GM19372 (cell line): Measurements from ENCODE around the gene DNAH5.

Experiments used
- ATAC-seq: cut with Tn5 transposase; IDR thresholded peaks from one replicate; pipeline ENCODE4 v1.9.1; 2021; ENCODE audit warnings: mild to moderate bottlenecking, low read depth, moderate library complexity; ENCODE audit not compliant: unreplicated experiment

Gene DNAH5

DNA sequence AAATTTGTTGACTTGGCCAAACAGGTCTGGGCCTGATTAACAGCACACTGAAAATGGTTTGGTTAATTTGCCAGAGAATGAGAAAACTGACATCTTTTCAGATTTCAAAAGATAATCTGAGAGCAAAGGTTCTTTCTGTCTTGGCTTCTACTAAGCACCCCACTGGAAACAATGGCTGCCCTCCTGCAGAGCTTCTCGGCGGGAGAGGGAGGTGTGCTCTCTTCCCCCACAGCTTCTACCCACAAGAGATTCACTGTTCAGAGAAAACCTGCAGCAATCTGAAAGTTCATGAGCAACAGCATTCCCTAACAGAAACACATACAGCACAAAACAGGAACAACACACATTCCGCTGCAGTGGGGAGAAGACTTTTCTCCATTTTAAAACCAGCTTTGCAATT lies 3.0 kb downstream of the DNAH5 start:
- ATAC-seq: no peak

DNA sequence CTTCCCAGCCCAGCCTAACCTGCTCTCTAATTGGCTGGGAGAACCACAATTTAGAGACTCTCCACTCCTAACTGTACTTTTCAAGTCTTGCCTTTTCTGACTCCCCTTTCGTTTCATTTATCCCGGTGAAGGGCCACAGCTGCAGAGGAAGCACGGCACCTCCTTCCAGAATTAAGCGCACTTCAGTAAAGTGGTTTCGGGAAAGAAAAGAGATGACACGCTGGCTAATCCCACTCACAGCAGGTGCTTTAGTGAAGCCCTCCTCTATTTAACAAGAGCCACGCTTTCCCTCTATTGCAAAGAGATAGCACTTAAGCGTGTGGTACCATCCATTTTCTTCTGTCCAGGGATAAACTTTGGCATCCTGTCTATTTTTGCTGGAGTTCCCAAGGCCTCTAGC lies 4.8 kb downstream of the DNAH5 start:
- ATAC-seq: no peak

DNA sequence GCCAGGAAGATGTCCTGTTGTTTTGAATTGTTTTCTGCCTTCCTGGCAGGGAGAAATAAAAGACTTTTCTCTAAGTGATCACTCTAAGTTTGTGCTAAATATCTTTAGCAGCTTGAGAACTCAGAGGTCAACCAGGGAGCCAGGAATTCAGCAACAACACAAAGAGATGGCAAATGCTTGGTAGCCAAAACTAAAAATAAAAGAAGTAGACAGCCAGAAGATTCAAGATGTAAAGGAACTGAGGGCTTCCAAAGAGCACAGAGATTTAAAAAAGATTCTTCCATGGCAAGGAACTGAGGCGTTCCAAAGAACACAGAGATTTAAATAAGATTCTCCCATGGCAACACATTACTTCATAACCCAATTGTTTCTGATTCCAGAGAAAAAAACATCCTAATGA lies 9.6 kb downstream of the DNAH5 start:
- no peak for ATAC-seq

DNA sequence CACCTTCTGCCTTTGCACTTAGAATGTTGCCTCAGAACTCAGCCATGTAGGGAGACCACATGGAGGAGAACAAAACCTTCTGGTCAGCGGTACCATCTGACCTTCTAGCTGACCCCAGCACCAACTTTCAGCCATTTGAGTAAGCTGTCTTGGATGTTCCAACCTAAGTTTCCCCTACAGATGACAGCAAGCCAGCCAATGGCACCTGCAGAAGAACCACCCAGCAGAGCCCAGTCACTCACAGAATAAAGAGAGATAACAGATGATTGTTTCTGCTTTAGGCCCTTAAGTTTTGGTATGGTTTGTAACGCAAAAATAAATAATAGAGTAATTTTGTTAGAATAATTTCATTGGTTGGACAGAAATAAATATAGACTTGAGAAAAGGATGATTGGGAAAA lies 10.4 kb downstream of the DNAH5 start:
- ATAC-seq: no peak

GRCh38 chr5:13932561-13932960 lies 11.9 kb downstream of the DNAH5 start:
- no peak for ATAC-seq

- ATAC-seq: no peak
These were observed 12.5 kb downstream of the DNAH5 start for GRCh38 chr5:13932011-13932410.

- ATAC-seq: no peak
These were observed 13.8 kb downstream of the DNAH5 start for GRCh38 chr5:13930541-13931171.

DNA sequence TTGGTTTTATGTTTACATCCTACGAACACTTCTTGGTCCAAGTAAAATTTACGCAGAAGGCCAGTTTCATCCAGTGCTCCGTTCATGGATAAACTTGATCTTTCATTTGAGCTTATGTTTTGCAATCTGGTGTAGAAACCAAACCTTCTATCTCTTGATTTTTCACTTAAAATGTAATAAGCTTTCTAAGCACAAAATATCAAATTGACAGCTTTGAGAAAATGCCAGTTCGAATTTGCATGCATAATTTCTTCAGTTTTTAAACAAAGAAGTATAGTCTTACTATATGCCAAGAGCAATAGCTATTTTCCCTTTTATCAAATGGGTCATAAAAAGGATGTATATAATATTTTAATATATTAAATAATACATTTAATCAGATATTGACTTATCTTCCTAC lies 17.8 kb downstream of the DNAH5 start:
- no peak for ATAC-seq

GRCh38 chr5:13921578-13921977 lies 22.9 kb downstream of the DNAH5 start:
- no peak for ATAC-seq

DNA sequence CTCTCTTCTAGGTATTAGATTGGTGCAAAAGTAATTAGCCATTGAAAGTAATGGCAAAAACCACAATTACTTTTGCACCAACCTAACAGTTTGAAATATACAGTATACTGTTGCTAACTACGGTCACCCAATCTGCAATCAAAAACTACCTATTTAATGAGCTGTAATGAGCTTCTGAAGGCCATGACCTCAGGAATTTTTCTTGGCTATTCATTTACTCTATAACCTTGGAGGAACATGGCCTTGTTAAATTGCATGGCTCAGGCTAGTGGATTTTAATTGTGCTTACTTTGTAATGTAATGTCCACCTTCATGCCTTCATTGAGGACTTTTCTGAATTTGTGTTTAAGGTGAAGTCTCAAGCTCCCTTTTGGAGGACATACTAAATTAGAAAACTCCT lies 24.7 kb downstream of the DNAH5 start:
- ATAC-seq: no peak

GRCh38 chr5:13919087-13919486 lies 25.4 kb downstream of the DNAH5 start:
- no peak for ATAC-seq

- no peak for ATAC-seq
These were observed 27.4 kb downstream of the DNAH5 start for GRCh38 chr5:13917061-13917460.

DNA sequence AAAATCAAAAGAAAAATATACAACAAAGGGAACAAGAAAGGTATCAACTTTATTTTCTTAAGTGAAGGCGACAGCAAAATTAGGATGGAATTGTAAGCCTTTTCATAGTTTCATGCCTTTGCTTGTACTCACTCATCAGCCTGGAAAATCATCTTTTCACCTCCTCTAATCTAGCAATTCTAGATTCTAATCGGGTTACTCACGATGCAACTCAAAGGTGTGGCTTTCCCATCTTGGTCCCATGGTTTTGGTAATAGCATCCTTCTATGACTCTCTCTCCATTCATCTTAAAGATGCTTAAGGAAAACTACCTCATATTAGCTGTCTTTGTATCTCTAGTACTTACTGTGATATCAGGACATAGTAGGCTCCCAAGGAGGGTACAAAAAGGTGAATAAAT lies 30.5 kb downstream of the DNAH5 start:
- no peak for ATAC-seq

- ATAC-seq: no peak
These were observed 33.7 kb downstream of the DNAH5 start for GRCh38 chr5:13910637-13911288.

GRCh38 chr5:13910201-13910600 lies 34.3 kb downstream of the DNAH5 start:
- ATAC-seq: no peak

- no peak for ATAC-seq
These were observed 35.2 kb downstream of the DNAH5 start for GRCh38 chr5:13909271-13909670.

- no peak for ATAC-seq
These were observed 45.9 kb downstream of the DNAH5 start for GRCh38 chr5:13898569-13898968.

DNA sequence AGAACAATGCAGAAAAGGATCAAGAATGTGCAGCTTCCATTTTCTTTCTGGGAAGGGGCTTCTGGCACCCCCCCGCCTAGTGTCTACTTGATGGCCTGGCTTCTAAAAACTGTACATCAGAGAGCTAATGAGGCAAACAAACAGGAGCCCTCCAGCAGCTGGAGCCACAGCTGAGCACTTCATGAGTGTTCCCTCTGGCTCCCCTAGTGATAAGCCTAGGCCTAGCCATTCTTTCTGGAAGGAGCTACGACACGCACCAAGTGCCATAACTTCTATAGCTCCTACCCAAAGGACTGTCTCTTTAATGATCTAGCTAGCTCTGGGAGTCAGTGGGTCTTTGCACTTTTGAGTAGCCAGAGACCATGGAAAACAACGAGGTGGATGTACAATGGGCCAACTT lies 66.1 kb downstream of the DNAH5 start:
- ATAC-seq: no peak

- no peak for ATAC-seq
These were observed 77.7 kb downstream of the DNAH5 start for GRCh38 chr5:13866792-13867191.

- no peak for ATAC-seq
These were observed 79.2 kb downstream of the DNAH5 start for GRCh38 chr5:13865312-13865711.

DNA sequence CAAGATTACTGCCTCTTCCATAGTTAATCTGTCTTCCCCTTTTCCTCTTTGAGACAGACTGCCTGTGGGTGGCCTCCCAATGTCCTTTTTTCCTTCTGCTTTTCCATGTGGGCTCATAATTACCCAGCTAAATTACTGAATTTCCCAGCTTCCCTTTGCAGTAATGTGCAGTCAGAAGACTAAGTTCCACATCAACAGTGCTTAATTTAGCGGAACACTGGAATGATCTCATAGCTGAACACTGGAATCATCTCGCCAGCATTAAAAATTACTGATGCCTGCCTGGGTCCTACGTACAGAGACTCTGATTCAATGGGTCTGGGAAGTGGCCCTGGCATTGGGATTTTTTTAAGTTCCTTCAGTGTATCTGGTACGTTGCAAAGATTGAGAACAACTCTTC lies 84.3 kb downstream of the DNAH5 start:
- ATAC-seq: no peak

DNA sequence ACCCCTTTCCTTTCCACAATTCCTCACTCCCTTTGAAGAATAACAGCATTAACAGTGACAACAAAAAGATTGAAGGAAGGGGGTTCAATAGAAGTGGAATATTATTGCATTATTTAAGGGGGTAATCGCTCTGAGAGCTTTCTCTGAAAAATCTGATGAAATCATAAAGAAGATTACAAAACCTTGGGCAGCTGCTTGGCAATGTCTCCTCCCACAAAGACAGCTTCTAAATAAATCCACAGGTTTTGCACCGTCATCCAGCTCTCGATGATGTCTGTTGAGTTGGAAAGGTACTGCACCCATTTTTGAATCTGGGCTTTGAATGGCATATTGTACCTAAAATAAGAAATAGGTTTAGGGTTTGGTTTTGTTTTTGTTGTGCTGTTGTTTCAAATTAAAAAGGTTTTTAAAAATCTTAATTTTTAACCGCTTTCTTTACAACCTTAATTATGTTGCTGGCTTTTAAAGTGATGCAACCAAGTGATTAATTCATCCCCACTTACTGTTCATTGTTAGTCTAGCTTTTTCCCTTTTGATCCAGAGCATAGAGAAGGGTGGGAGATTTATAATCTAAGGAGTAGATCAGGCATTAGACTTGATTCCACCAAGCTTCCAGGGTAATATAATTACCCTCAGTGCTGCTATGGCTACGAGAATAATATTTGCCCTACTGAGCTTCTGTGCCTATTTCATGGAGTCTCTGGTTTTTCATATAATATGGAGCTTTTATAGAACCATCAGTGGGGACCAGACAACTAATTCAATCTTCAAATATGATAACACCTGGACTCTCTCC lies 85.0 kb downstream of the DNAH5 start:
- no peak for ATAC-seq
